Measurements from ENCODE around the gene SPDYC.

GRCh38 chr11:65124480-65125196 lies 45.4 kb upstream of the SPDYC start:
- TF ChIP-seq POLR2AphosphoS5 (IDR thresholded peaks at IDR 0.05), result no peak
- TF ChIP-seq CTCF (IDR thresholded peaks at IDR 0.05), result no peak

Data from breast epithelium (tissue), 3 donors.